Liver (tissue), 9 donors: Measurements from ENCODE around the gene CYP2S1. TPM values are rescaled to one million over a fixed set of nuclear protein-coding genes. Genes with fewer than 3 reads are reported as not detected.

Experiments used
- DNase-seq: peaks from one replicate; pipeline ENCODE4 v3.0.0-alpha.2; 2017; ENCODE audit warnings: low spot score
- H3K27ac ChIP-seq, 2 donors: one replicate each; pipeline ENCODE4 v1.7.0; 2013; ENCODE audit warnings: inconsistent platforms in 2 of 2, low read length in 2 of 2, control low read depth in 1 of 2, low read depth in 1 of 2, mild to moderate bottlenecking in 1 of 2
- H3K27me3 ChIP-seq, 4 donors: one replicate each; pipeline versions ENCODE4 v1.6.1 to v1.7.0; 2013; ENCODE audit warnings: low read length in 3 of 4, inconsistent platforms in 1 of 4, mild to moderate bottlenecking in 1 of 4, moderate library complexity in 1 of 4; ENCODE audit not compliant: control insufficient read depth in 4 of 4, insufficient read depth in 4 of 4
- H3K36me3 ChIP-seq, 4 donors: one replicate each; pipeline versions ENCODE4 v1.6.1 to v1.7.0; 2013; ENCODE audit warnings: low read length in 3 of 4, mild to moderate bottlenecking in 3 of 4, low read depth in 1 of 4, moderate library complexity in 1 of 4; ENCODE audit not compliant: control insufficient read depth in 4 of 4, insufficient read depth in 3 of 4
- H3K4me1 ChIP-seq, 4 donors: one replicate each; pipeline versions ENCODE4 v1.6.1 to v1.7.0; 2013; ENCODE audit warnings: low read length in 3 of 4, mild to moderate bottlenecking in 3 of 4, moderate library complexity in 1 of 4; ENCODE audit not compliant: control insufficient read depth in 4 of 4, insufficient read depth in 4 of 4
- H3K4me3 ChIP-seq, 3 donors: one replicate each; pipeline versions ENCODE4 v1.6.1 to v1.7.0; 2013; ENCODE audit warnings: low read length in 3 of 3, control low read depth in 1 of 3, low read depth in 1 of 3, mild to moderate bottlenecking in 1 of 3
- H3K9ac ChIP-seq, 2 donors: one replicate each; pipeline ENCODE4 v1.7.0; 2013; ENCODE audit warnings: low read length in 2 of 2, mild to moderate bottlenecking in 2 of 2, moderate library complexity in 2 of 2, control low read depth in 1 of 2, low read depth in 1 of 2
- H3K9me3 ChIP-seq, 4 donors: one replicate each; pipeline versions ENCODE4 v1.6.1 to v1.7.0; 2013; ENCODE audit warnings: low read length in 3 of 4; ENCODE audit not compliant: control insufficient read depth in 4 of 4
- CTCF ChIP-seq: fragments of 150-350 bp; IDR thresholded peaks from 2 replicates; pipeline ENCODE4 v1.5.1; 2017; ENCODE audit warnings: improper control_type of control experiment, low read depth, low read length; ENCODE audit not compliant: missing input control
- EGR1 ChIP-seq, 2 donors: IDR thresholded peaks; 2 replicates each; pipeline ENCODE4 v1.6.1; 2016 to 2018; ENCODE audit warnings: antibody characterized with exemption in 2 of 2, low read depth in 2 of 2
- FOXA2 ChIP-seq: IDR thresholded peaks from 2 replicates; pipeline ENCODE4 v1.6.1; 2016; ENCODE audit warnings: antibody characterized with exemption
- GABPA ChIP-seq, 2 donors: IDR thresholded peaks in 1 of 2; conservative IDR thresholded peaks in 1 of 2; 2 replicates each; pipeline ENCODE4 v1.6.1; 2016; ENCODE audit warnings: antibody characterized with exemption in 2 of 2, mild to moderate bottlenecking in 1 of 2, moderate library complexity in 1 of 2
- HNF4G ChIP-seq: IDR thresholded peaks from 2 replicates; pipeline ENCODE4 v1.6.1; 2016; ENCODE audit warnings: antibody characterized with exemption
- RAD21 ChIP-seq, 2 donors: IDR thresholded peaks; 2 replicates each; pipeline ENCODE4 v1.6.1; 2016; ENCODE audit warnings: antibody characterized with exemption in 2 of 2, mild to moderate bottlenecking in 2 of 2
- RXRA ChIP-seq, 2 donors: IDR thresholded peaks; 2 replicates each; pipeline ENCODE4 v1.6.1; 2017 to 2018; ENCODE audit warnings: antibody characterized with exemption in 2 of 2, mild to moderate bottlenecking in 1 of 2
- SP1 ChIP-seq: IDR thresholded peaks from 2 replicates; pipeline ENCODE4 v1.6.1; 2018; ENCODE audit warnings: antibody characterized with exemption, mild to moderate bottlenecking
- ZBTB33 ChIP-seq: IDR thresholded peaks from 2 replicates; pipeline ENCODE4 v1.6.1; 2016; ENCODE audit warnings: antibody characterized with exemption
- WGBS: extraction: QIAGEN DNeasy Blood & Tissue Kit; methylation state at CpG from one replicate; pipeline ENCODE4 v1.1.7; 2013; 5-methylcytosine and 5-hydroxymethylcytosine counted together
- polyA plus RNA-seq, 2 donors: library from polyadenylated mRNA; stranded (reverse) in 1 of 2; unstranded in 1 of 2; fragments of 200-250 nt in 1 of 2; fragments of >200 nt in 1 of 2; fragmentation: Nextera tagmentation in 1 of 2; extraction: Ambion mirVana in 1 of 2; gene quantifications; one replicate each; pipeline versions ENCODE4 v1.2.1 to v1.2.3, GENCODE V29; 2013 to 2015
- total RNA-seq, 2 donors: library from RNA; depleted of rRNA; stranded (reverse); fragments of >200 nt; gene quantifications; one replicate each; pipeline ENCODE4 v1.2.3, GENCODE V29; 2014
- TF ChIP-seq, protein P1 (sequence below): IDR thresholded peaks from 2 replicates; pipeline ENCODE4 v1.6.1; 2016; ENCODE audit warnings: antibody characterized with exemption, mild to moderate bottlenecking
- TF ChIP-seq, protein P2 (sequence below): IDR thresholded peaks from 2 replicates; pipeline ENCODE4 v1.6.1; 2016; ENCODE audit warnings: antibody characterized with exemption
- donor health status: healthy.
- donor health status: healthy.
- donor health status: healthy.
- donor health status: healthy.
- donor health status: healthy.

The CYP2S1 gene
- total and polyA plus RNA-seq, 4 donors, result 0.35 to 1.9 (median 1.5) TPM

DNA sequence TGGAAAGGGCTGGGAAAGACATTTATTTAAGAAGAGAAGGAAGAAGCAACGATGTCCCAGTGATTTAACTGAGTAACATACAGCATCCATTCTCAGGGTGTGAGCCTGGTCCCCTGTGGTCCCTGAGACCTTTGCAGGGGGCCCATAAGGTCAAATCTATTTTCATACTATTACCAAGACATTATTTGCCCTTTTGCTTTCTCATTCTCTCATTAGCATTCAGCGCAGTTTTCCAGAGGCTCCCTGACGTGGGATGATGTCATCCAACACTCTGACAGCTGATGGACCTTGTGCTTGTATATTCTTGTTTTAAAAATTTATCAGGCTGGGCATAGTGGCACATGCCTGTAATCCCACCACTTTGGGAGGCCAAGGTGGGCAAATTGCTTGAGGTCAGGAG lies 52.8 kb downstream of the CYP2S1 start:
- Histone ChIP-seq H3K27ac (no peak overlapping the region), H3K36me3 (no peaks in the 10 kb centered on the region), H3K4me1 (no peaks in the 10 kb centered on the region), H3K4me3 (no peak overlapping the region), H3K27me3 (no peaks in the 10 kb centered on the region), H3K9me3 (no peaks in the 10 kb centered on the region), H3K9ac (no peak overlapping the region)
- TF ChIP-seq SP1 (no peak), CTCF (no peak), RAD21 (IDR thresholded peaks at IDR 0.05) (no peak), GABPA (IDR thresholded peaks at IDR 0.05 in 1 of 2, conservative IDR thresholded peaks at IDR 0.05 in 1 of 2) (no peak)
- TF ChIP-seq, protein P1, sequence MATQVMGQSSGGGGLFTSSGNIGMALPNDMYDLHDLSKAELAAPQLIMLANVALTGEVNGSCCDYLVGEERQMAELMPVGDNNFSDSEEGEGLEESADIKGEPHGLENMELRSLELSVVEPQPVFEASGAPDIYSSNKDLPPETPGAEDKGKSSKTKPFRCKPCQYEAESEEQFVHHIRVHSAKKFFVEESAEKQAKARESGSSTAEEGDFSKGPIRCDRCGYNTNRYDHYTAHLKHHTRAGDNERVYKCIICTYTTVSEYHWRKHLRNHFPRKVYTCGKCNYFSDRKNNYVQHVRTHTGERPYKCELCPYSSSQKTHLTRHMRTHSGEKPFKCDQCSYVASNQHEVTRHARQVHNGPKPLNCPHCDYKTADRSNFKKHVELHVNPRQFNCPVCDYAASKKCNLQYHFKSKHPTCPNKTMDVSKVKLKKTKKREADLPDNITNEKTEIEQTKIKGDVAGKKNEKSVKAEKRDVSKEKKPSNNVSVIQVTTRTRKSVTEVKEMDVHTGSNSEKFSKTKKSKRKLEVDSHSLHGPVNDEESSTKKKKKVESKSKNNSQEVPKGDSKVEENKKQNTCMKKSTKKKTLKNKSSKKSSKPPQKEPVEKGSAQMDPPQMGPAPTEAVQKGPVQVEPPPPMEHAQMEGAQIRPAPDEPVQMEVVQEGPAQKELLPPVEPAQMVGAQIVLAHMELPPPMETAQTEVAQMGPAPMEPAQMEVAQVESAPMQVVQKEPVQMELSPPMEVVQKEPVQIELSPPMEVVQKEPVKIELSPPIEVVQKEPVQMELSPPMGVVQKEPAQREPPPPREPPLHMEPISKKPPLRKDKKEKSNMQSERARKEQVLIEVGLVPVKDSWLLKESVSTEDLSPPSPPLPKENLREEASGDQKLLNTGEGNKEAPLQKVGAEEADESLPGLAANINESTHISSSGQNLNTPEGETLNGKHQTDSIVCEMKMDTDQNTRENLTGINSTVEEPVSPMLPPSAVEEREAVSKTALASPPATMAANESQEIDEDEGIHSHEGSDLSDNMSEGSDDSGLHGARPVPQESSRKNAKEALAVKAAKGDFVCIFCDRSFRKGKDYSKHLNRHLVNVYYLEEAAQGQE, result no peak
- TF ChIP-seq, protein P2, sequence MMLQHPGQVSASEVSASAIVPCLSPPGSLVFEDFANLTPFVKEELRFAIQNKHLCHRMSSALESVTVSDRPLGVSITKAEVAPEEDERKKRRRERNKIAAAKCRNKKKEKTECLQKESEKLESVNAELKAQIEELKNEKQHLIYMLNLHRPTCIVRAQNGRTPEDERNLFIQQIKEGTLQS, result no peak
- 90% methylated on average over 3 of the region's 3 CpGs for WGBS
- DNase-seq, result no peak

GRCh38 chr19:41248895-41249294 lies 55.9 kb downstream of the CYP2S1 start:
- no peaks in the 10 kb centered on the region for H3K4me1 ChIP-seq
- TF ChIP-seq ZBTB33 (no peak), RXRA (IDR thresholded peaks at IDR 0.05) (no peak), CTCF (no peak), SP1 (no peak), EGR1 (IDR thresholded peaks at IDR 0.05; ENCODE audit: low read depth in 2 of 2) (no peak), FOXA2 (no peak), HNF4G (no peak)
- TF ChIP-seq, protein P2, result no peak
- no peak overlapping the region for H3K27ac ChIP-seq
- 96% methylated on average over 4 of the region's 4 CpGs for WGBS
- H3K4me3 ChIP-seq, result no peak overlapping the region
- H3K9me3 ChIP-seq, result no peaks in the 10 kb centered on the region
- no peaks in the 10 kb centered on the region for H3K36me3 ChIP-seq
- H3K27me3 ChIP-seq, result no peaks in the 10 kb centered on the region
- H3K9ac ChIP-seq, result no peak overlapping the region
- no peak for DNase-seq
